Stimulated activated CD4-positive, alpha-beta T cell treated with anti-CD3 and anti-CD28 coated beads, Interleukin-2, amount 100 ng/mL, for 48 hours (primary cell): Measurements from ENCODE around the gene FASTKD1.
"Not testable (repeated sequence)": the region's sequence is repeated elsewhere in the genome, so short reads cannot be mapped to it uniquely, and the experiment has no call there.

Source experiments
- DNase-seq, 2 donors: peaks; one replicate each; pipeline ENCODE4 v3.0.0-alpha.2; 2020

FASTKD1 gene

DNA sequence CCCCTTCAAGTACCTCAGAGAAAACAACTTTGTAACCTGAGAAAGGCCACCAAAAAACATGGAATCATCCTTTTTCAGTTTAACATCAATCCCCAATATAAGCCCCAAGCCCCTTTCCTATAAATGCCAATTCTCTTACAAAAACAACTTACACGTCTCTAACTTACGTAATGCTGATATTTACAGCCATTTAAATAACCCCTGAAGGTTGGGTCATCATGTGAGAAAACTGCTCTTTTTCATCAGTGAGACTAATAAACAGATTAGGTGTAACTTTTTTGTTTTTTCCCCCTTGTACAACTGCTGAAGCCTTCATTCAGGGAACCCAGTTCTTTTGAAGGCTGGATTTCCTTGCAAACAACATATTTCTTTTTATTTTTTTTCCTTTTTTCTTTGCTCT, 3.7 kb downstream of the FASTKD1 start:
- DNase-seq: no peak

DNA sequence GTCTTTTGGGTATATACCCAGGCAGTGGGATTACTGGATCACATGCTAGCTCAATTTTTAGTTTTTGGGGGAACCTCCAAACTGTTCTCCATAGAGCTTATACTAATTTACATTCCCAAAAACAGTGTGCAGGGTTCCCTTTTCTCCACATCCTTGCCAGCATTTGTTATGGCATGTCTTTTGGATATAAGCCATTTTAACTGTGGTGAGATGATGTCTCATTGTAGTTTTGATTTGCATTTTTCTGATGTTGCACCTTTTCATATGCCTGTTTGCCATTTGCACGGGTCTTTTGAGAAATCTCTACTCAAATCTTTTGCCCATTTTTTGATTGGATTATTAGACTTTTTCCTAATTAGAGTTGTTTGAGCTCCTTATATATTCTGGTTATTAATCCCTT, 8.0 kb downstream of the FASTKD1 start:
- no peak for DNase-seq

DNA sequence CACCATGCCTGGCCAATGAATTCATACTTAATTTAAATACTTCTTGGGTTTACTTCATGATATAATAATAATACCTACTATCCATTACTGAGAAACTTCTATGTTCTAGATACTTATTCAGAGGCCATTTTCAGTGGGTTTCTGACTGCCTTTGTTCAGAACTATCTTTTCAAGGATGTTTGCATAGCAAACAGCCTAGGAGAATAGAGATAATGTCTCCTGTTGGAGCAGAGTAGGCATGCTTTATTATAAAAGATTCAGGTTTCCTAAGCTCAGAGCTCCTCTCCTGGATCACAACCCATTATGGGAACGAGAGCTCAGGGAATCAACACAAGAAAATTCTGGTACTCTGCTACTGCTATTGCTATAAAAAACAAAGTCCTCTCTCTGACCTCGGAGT, 11.1 kb downstream of the FASTKD1 start:
- no peak for DNase-seq

DNA sequence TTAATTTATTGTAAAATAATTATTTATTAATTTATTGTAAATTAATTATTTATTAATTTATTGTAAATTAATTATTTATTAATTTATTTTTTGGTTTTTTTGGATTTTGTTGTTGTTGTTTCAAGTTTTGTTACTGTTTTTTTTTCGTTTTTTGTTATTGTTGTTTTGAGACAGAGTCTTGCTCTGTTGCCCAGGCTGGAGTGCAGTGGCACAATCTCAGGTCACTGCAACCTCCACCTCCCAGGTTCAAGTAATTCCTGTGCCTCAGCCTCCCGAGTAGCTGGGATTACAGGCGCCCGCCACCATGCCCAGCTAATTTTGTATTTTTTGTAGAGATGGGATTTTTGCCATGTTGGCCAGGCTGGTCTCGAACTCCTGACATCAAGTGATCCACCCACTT, 11.6 kb downstream of the FASTKD1 start:
- DNase-seq: not testable (repeated sequence)

DNA sequence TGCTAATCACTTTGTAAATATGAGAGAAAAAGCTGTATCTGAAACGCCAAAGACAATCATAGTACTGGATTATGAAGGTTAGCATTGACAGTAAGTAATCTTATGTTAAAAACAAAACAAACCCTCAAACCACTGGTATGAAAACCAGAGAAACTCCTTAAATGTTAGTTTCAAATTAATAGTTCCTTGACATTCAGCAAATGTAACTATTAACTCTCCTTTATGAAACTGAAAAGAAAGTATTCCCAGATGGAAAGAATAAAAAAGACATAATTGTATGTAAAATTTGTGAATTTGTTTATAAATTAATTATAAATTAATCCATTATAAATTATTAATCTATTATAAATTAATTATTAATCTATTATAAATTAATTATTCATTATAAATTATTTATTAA, 12.3 kb downstream of the FASTKD1 start:
- no peak for DNase-seq

DNA sequence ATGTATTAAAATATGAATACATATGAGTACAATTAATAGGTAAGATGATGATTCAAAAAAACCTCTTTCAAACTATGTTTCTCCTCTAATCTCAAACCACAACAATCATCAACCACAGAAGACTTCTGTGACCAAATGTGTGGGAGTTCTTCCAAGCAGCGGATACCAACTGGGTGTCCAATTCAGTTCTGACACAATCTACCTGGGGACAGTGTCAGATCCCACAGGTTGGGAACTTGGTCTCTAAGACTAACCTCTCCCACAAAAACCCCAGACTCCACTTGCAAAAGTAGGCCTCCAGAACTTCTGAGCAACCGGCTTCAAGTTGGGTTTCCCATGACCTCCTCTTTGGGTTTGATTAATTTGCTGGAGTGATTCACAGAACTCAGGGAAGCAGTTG, 26.9 kb downstream of the FASTKD1 start:
- DNase-seq: no peak

DNA sequence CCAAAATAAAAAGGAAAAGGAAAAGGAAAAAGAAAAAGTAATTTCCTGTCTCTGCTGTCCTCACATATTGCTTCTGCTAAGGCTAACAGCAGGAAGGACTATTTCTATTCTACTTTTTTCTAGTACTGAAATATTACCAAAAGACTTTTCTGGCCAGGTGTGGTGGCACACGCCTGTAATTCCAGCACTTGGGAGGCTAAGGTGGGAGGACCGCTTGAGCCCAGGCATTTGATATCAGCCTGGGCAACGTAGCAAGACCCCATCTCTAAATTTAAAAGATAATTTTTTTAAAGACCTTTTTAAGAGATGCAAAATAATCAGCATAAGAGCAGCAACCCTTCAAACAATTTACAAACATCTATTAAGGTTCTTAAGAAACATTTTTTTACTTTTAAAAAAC, 31.2 kb downstream of the FASTKD1 start:
- no peak for DNase-seq

DNA sequence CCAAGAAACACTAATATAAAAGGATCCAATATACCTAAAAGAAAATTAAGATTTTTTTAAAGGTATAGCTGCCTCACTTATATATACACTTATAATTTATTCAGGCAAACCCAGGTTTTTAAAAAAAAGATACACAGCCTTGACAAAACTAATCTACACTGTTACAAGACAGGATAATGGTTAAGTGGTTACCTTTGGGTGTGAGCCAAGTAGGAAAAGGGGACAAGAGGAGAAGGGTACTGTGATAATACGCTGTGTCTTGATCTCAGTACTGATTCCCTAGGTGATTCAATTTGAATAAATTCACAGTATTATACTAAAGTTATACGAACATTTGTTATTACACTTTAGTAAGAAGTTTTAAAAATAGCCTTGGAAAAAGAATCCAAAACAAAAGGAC, 33.5 kb downstream of the FASTKD1 start:
- no peak for DNase-seq

DNA sequence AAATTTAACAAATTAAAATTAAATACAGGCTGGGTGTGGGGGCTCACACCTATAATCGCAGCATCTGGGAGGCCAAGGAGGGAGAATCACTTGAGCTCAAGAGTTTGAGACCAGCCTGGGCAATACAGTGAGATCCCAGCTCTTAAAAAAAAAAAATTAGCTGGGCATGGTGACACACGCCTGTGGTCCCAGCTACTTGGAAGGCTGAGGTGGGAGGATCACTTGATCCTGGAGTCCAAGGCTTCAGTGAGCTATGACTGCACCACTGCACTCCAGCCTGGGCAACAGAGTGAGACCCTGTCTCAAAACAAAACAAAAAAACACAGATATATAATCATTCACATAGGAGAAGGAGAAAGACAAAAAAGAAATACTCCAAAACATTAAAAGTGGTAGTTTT, 34.2 kb downstream of the FASTKD1 start:
- not testable (repeated sequence) for DNase-seq

DNA sequence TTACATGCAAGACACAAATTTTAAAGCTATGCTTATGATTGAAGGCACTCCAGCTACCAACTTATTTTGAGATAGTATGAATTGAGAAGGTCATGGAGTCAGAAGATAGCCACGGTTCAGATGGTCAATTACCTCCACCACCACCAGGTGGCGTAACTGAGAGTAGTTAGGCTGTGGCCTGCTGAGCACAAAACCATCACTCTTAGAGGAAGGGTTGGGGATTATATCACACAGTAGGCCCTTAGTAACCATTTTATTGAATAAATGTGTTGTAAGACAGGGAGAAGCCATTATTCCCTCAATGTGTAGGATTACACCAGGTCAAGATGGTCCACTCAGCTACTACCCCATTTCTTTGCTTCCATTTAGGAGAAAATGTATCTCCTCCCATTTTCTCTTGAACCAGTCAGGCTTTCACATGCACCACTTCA, 45.4 kb downstream of the FASTKD1 start:
- peak; percentile 76 to 79 for DNase-seq

DNA sequence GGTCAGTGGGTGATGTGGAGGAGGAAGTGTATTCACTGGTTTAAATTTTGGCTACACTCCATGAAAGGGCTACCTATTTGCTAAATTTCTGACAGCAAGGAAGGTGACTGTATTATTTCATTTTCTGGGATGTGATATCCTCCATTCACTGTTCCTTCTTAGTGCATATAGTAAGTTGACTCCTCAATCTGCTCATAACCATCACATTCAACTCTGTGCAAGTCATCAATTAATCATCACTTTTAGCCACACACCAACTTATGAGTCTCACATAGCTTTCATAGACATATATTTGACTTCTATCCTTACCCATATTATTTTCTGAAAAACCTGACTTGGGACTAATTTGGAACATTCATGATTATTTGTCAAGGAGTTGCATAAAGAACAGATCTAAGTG, 47.2 kb downstream of the FASTKD1 start:
- no peak for DNase-seq

DNA sequence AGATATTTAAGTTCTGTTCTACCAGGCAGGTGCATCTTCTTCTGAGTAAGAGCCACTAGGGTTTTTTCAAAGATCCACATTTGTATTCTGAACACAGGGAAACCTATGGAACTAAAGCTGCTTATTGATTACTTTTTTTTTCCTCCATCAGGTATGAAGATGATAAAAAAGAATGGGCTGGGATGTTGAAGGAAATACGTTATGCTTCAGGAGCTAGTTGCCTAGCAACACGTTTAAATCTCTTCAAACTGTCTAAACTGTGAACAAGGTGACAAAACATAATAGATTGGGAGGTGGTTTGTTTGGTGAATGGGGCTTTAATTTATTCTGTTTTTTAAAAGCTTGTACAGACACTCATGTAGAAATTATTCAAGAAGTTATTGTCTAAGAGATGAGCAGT, 48.2 kb downstream of the FASTKD1 start:
- no peak for DNase-seq

DNA sequence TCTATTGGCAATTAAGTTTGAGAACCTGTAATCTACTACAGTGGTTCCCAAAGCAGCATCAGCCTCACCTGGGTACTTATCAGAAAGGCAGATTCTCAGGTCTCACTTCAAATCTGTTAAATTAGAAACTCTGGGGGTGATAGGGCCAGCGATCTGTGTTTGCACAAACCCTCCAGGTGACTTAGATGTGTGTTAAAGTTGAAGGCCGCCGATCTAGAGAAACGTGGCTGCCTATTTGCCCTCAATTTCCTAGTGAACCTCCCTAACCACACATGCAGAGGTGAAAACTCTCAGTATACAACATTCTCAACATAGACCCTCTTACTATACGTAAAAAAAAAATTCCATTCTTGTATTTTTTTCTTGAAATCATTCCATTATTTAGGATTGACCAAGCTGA, 50.0 kb downstream of the FASTKD1 start:
- DNase-seq: no peak

DNA sequence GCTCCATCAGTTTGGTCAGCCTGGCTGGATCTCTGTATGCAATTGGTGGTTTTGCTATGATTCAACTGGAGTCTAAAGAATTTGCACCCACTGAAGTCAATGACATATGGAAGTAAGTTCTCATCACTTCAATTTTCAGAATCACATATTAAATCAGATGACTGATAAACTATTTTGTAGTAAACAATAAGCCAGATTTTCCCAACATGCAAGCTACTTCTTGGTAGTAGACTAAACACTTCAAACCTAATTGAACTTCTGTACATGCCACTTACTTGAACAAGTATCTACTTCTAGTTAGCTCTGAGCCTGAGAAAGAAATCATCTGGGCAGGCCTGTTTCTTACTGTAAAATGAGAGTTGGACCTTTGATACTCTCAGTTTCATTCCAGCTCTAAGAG, 52.8 kb downstream of the FASTKD1 start:
- no peak for DNase-seq

DNA sequence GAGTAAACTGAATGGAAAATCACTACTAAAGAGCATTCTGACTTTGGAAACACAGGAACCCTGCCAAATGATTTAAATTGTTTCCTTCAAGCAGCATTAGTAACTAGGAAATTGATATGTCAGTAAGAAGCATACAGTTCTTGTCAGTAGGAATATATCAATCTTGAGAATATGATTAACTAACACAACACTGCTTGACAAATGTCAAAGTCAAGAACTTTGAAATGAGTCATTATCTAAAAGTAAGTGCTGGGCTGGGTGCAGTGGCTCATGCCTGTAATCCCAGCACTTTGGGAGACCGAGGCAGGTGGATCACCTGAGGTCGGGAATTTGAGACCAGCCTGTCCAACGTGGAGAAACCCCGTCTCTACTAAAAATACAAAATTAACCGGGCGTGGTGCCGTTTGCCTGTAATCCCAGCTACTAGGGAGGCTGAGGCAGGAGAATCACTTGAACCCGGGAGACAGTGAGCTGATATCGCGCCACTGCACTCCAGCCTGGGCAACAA, 57.1 kb downstream of the FASTKD1 start:
- DNase-seq: not testable (repeated sequence)

DNA sequence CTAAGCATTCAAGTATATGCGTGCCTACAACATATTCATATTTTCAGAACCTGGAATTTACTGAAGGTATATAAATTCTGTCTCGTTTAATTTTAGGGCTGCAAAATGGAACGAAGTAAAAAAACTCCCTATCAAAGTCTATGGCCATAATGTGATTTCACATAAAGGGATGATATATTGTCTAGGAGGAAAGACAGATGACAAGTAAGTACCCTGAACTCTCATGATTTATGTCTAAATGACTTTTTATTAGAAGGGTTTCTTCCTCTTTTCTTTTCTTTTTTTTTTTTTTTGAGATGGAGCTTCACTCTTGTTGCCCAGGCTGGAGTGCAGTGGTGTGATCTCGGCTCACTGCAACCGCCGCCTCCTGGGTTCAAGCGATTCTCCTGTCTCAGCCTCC, 58.9 kb downstream of the FASTKD1 start:
- DNase-seq: not testable (repeated sequence)

DNA sequence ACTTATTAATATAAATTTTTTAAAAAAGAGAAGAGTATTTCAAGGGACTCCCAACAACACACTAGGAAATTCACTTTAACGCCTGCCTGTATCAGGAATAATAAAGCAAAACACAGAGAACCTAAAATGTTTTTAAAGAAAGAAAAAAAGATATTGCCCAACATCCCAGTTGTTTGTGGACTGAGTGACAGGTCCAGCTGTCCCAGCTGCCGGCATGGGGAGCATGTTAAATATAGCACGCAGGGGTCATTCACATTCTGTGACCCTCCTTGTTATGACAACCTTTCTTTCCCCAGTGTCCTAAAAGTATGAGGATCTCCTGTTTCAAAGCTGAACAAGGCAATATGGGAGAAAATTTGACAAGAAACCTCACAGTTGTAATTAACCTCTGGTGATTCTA, 59.7 kb downstream of the FASTKD1 start:
- no peak for DNase-seq

DNA sequence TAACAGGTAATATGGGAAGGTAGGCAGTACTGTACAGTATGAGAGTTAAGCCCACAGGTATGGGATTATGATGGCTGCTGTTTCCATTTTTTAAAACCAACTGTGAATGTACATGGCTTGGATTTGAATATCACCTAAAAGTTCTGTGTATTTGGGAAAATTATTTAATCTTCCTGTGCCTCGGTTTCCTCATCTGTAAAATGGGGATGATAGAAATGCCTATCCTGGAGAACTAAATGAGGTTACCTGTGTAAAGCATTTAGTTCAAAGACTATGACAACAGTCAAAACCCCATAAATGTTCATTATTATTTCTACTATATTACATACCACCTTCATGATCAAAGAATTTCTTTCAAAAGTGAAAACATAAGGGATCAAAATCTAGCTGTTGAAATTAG, 60.6 kb downstream of the FASTKD1 start:
- no peak for DNase-seq

DNA sequence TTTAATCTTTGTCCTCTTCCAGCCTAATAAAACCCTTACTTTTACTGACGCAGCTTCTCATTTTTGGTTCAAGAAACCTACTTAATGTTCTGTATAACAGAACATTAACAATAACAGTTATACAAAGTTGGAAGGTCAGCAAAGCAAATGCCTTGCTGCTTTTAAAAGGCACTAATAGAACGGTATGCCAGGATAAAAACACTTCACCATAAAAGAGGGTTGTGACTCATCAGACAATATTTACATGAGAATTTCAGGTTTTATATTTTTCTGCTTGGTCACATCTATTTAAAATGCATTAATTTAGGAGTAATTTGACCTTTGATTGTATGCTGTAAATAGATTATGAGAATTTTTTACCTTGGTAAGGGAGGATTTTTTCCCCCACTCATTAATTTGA, 61.1 kb downstream of the FASTKD1 start:
- DNase-seq: no peak

DNA sequence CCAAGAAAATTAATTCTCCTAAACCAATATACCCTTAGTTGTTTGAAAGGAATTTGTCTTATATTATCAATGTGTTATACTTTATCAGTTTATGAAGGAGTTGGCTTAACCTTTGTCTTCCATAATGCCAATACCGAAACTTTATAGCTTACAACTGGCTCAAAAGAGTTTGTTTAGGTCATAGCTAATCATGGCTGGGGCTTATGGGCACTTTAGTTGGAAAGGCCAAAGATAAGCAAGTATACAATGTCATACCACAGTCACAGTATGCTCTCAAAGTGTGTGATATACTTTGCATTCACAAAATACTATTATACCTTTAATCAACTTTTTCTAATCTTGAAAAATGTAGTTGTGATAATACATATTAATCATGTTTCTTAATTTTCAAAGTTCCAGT, 61.8 kb downstream of the FASTKD1 start:
- no peak for DNase-seq

DNA sequence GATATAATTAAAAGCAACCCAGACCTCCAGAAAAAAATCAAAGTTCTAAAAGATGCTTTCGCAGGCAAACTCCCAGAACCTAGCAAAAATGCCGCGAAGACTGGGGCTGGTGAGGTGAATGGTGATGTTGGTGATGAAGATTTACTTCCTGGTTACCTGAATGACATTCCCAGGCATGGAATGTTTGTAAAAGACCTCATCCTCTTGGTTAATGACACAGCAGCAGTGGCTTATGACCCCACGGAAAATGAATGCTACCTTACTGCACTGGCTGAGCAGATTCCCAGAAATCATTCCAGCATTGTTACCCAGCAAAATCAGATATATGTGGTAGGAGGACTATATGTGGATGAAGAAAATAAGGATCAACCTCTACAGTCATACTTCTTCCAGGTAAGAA, 63.2 kb downstream of the FASTKD1 start:
- no peak for DNase-seq

DNA sequence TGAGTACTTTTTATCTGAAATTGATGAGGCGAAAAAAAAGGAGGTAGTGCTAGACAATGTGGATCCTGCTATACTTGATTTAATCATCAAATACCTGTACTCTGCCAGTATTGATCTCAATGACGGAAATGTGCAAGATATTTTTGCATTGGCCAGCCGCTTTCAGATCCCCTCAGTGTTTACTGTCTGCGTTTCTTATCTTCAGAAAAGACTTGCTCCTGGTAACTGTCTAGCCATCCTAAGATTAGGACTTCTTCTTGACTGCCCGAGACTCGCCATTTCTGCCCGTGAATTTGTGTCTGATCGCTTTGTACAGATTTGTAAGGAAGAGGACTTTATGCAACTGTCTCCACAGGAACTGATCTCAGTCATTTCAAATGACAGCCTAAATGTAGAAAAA, 63.7 kb downstream of the FASTKD1 start:
- DNase-seq: no peak

DNA sequence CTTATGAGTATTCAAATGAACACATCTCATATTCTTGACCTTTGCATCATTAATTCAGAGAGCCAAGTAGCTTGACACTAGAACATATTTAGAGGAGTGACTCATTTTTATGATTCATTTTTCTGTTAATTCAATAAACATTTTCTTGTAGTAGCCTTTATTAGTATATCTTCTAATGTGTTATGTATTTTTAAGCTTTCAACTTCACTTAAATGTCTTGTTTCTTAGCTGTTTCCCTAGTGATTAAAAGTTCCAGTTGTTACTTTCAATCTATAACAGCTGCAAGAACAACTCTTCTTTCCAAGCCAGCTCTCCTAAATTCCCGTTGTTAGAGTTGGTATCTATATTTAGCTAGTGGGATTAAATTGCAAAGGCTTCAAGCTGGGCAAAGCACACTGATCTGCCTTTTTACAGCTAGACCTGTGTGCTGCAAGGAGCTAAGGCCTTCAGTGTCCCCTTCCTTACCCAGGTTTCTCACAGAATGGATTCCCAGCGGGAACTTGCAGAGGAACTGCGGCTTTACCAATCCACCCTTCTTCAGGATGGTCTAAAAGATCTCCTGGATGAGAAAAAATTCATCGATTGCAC, 64.3 kb downstream of the FASTKD1 start, which contains the start of gene KLHL41:
KLHL41 (plus strand) TSS at position 405 of the 588 bp plus-strand sequence; CDS start at position 482, 77 bp downstream.
- no peak for DNase-seq

DNA sequence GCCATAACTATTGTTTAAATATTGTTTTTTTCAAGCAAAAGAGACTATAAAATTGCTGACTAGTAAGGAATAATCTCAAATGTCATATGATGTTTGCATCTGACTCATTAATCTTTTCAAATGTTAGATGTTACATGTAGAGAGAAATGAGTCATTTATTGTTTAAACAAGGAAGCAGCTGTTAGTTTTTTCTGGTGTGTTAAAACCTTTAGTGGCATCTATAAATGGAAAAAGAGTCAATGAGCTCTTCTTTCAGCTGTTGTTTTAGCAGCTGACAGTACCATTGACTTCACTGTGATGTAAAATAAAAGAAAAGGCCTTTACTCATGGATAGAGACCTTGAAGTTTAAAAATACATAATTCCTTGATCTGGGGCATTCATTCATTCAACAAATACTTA, 66.0 kb downstream of the FASTKD1 start:
- DNase-seq: no peak

DNA sequence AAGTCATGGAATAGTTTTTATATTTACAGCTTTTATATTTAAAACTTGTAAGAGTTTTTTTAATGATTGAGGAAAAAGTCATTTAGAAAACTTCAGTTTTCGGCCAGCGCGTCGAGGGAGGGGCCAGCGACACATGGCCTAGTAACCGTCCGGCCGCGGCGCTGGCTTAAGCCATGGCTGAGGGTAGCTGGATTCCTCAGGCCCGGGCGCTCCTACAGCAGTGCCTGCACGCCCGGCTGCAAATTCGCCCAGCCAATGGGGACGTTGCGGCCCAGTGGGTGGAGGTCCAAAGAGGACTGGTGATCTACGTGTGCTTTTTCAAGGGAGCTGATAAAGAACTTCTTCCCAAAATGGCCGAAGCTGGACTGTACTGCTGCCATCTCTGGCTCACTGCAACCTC, 69.0 kb downstream of the FASTKD1 start:
- DNase-seq: no peak
